H9 (cell line): ENCODE measurements around the gene QRICH2. TPM values are rescaled to one million over a fixed set of nuclear protein-coding genes. Genes with fewer than 3 reads are reported as not detected.

ENCODE experiments used
- DNase-seq: peaks from one replicate; pipeline ENCODE4 v3.0.0-alpha.2; 2017
- H2AFZ ChIP-seq: one replicate; pipeline ENCODE4 v1.6.1; 2013; ENCODE audit warnings: mild to moderate bottlenecking, low read length, control low read depth, moderate library complexity
- H2AK5ac ChIP-seq: 2 replicates; pipeline ENCODE4 v1.6.1; 2013; ENCODE audit warnings: low read length, control low read depth, mixed read lengths; ENCODE audit not compliant: insufficient read length
- H2BK120ac ChIP-seq: one replicate; pipeline ENCODE4 v1.6.1; 2013; ENCODE audit warnings: low read depth, mild to moderate bottlenecking, low read length, control low read depth, inconsistent platforms; ENCODE audit not compliant: poor library complexity, severe bottlenecking
- H2BK12ac ChIP-seq: 2 replicates; pipeline ENCODE4 v1.6.1; 2013; ENCODE audit warnings: low read length, control low read depth, mixed read lengths, low read depth; ENCODE audit not compliant: insufficient read length
- H2BK15ac ChIP-seq: 2 replicates; pipeline ENCODE4 v1.6.1; 2013; ENCODE audit warnings: low read depth, low read length, control low read depth
- H2BK20ac ChIP-seq: one replicate; pipeline ENCODE4 v1.6.1; 2013; ENCODE audit warnings: low read depth, mild to moderate bottlenecking, low read length, control low read depth, inconsistent platforms; ENCODE audit not compliant: poor library complexity, severe bottlenecking
- H2BK5ac ChIP-seq: 2 replicates; pipeline ENCODE4 v1.6.1; 2013; ENCODE audit warnings: low read length, control low read depth, mixed read lengths; ENCODE audit not compliant: insufficient read length
- H3K14ac ChIP-seq: 2 replicates; pipeline ENCODE4 v1.6.1; 2013; ENCODE audit warnings: low read length, control low read depth; ENCODE audit not compliant: insufficient read depth
- H3K18ac ChIP-seq: 2 replicates; pipeline ENCODE4 v1.6.1; 2013; ENCODE audit warnings: low read depth, mild to moderate bottlenecking, mixed read lengths, low read length, control low read depth; ENCODE audit not compliant: insufficient read length
- H3K23ac ChIP-seq: 2 replicates; pipeline ENCODE4 v1.6.1; 2013; ENCODE audit warnings: low read length, control low read depth, mixed read lengths, low read depth; ENCODE audit not compliant: insufficient read length
- H3K23me2 ChIP-seq: 2 replicates; pipeline ENCODE4 v1.6.1; 2013; ENCODE audit warnings: low read depth, mild to moderate bottlenecking, mixed read lengths, low read length, control low read depth; ENCODE audit not compliant: insufficient read length, poor library complexity, severe bottlenecking
- H3K27ac ChIP-seq: 2 replicates; pipeline ENCODE4 v1.5.1; 2013; ENCODE audit warnings: low read length, control low read depth, mixed read lengths, low read depth; ENCODE audit not compliant: insufficient read length
- H3K27me3 ChIP-seq: 2 replicates; pipeline ENCODE4 v1.6.1; 2013; ENCODE audit warnings: low read length, control low read depth, inconsistent platforms; ENCODE audit not compliant: insufficient read depth
- H3K4ac ChIP-seq: 2 replicates; pipeline ENCODE4 v1.6.1; 2013; ENCODE audit warnings: low read depth, mild to moderate bottlenecking, control low read depth, inconsistent platforms, low read length, moderate library complexity
- H3K4me1 ChIP-seq: 2 replicates; pipeline ENCODE4 v1.6.1; 2013; ENCODE audit warnings: low read length, control low read depth, inconsistent platforms; ENCODE audit not compliant: insufficient read depth
- H3K4me2 ChIP-seq: 2 replicates; pipeline ENCODE4 v1.6.1; 2013; ENCODE audit warnings: low read length, control low read depth, mixed read lengths; ENCODE audit not compliant: insufficient read length, insufficient read depth
- H3K56ac ChIP-seq: 2 replicates; pipeline ENCODE4 v1.6.1; 2013; ENCODE audit warnings: low read depth, mild to moderate bottlenecking, mixed read lengths, low read length, control low read depth; ENCODE audit not compliant: insufficient read length
- H3K79me1 ChIP-seq: 2 replicates; pipeline ENCODE4 v1.6.1; 2013; ENCODE audit warnings: low read depth, mild to moderate bottlenecking, moderate library complexity, low read length, control low read depth, inconsistent platforms; ENCODE audit not compliant: insufficient read depth, poor library complexity, severe bottlenecking
- H3K79me2 ChIP-seq: 2 replicates; pipeline ENCODE4 v1.6.1; 2013; ENCODE audit warnings: low read length, control low read depth, inconsistent platforms; ENCODE audit not compliant: insufficient read depth
- H3K9ac ChIP-seq: 2 replicates; pipeline ENCODE4 v1.6.1; 2013; ENCODE audit warnings: low read length, control low read depth, mixed read lengths; ENCODE audit not compliant: insufficient read length; ENCODE audit errors: extremely low read depth
- H3K9me3 ChIP-seq: one replicate; pipeline ENCODE4 v1.6.1; 2013; ENCODE audit warnings: low read depth, low read length, inconsistent platforms; ENCODE audit not compliant: control insufficient read depth
- H3T11ph ChIP-seq: one replicate; pipeline ENCODE4 v1.6.1; 2013; ENCODE audit warnings: mild to moderate bottlenecking, low read length, control low read depth, inconsistent platforms
- H4K20me1 ChIP-seq: one replicate; pipeline ENCODE4 v1.6.1; 2013; ENCODE audit not compliant: control insufficient read depth, insufficient read length, insufficient read depth
- H4K5ac ChIP-seq: 2 replicates; pipeline ENCODE4 v1.6.1; 2013; ENCODE audit warnings: low read depth, mild to moderate bottlenecking, mixed read lengths, low read length, control low read depth; ENCODE audit not compliant: insufficient read length
- H4K8ac ChIP-seq: replicated peaks from 2 replicates; pipeline ENCODE4 v1.6.1; 2013; ENCODE audit warnings: low read length, control low read depth, mixed read lengths, low read depth; ENCODE audit not compliant: insufficient read length
- H4K91ac ChIP-seq: 2 replicates; pipeline ENCODE4 v1.6.1; 2013; ENCODE audit warnings: low read depth, mild to moderate bottlenecking, moderate library complexity, mixed read lengths, low read length, control low read depth; ENCODE audit not compliant: insufficient read length
- H3K27ac Mint-ChIP-seq, 3 experiments: 2 replicates in 2 of 3; 3 replicates in 1 of 3; pipeline ENCODE4 v1.8.0; 2020 to 2021; ENCODE audit warnings: mixed read lengths in 3 of 3, mild to moderate bottlenecking in 1 of 3, moderate library complexity in 1 of 3
- H3K27me3 Mint-ChIP-seq: 2 replicates; pipeline ENCODE4 v1.8.0; 2021; ENCODE audit warnings: low read depth, mild to moderate bottlenecking, moderate library complexity, mixed read lengths
- H3K36me3 Mint-ChIP-seq, 3 experiments: 2 replicates in 2 of 3; 3 replicates in 1 of 3; pipeline ENCODE4 v1.8.0; 2020 to 2021; ENCODE audit warnings: low read depth in 3 of 3, mixed read lengths in 3 of 3; ENCODE audit not compliant: insufficient read depth in 1 of 3
- H3K4me1 Mint-ChIP-seq, 2 experiments: 2 replicates each; pipeline ENCODE4 v1.8.0; 2020; ENCODE audit warnings: mixed read lengths in 2 of 2
- H3K4me3 Mint-ChIP-seq, 2 experiments: 2 replicates in 1 of 2; 3 replicates in 1 of 2; pipeline ENCODE4 v1.8.0; 2020 to 2021; ENCODE audit warnings: mild to moderate bottlenecking in 2 of 2, mixed read lengths in 2 of 2, moderate library complexity in 1 of 2
- H3K9me3 Mint-ChIP-seq, 2 experiments: 2 replicates in 1 of 2; 3 replicates in 1 of 2; pipeline ENCODE4 v1.8.0; 2020; ENCODE audit warnings: mild to moderate bottlenecking in 2 of 2, mixed read lengths in 2 of 2, moderate library complexity in 1 of 2
- CTCF ChIP-seq: fragments of 200-600 bp; sonication (generic); conservative IDR thresholded peaks from 3 replicates; pipeline ENCODE4 v1.8.0; 2021; ENCODE audit warnings: antibody characterized with exemption, mild to moderate bottlenecking
- WGBS: extraction: QIAGEN DNeasy Blood & Tissue Kit; methylation state at CpG from one replicate; pipeline ENCODE4 v1.1.7; 2013; ENCODE audit warnings: missing lambda C conversion rate, low lambda C conversion rate, mixed read lengths; ENCODE audit not compliant: insufficient read length; ENCODE audit errors: extremely low coverage; 5-methylcytosine and 5-hydroxymethylcytosine counted together
- total RNA-seq: library from RNA; stranded (reverse); gene quantifications from 2 replicates; pipeline ENCODE4 v1.2.1, GENCODE V29; 2021

The QRICH2 gene
- total RNA-seq, 1 experiment from 2014 or later: 3.2 TPM

- Mint-ChIP-seq H3K36me3 (peaks cover 4 to 34% (median 21%) of the 10 kb centered on the region in 3 experiments; a peak in 6 of 7 replicates), H3K4me1 (0 out of 4 replicates have a peak, but pooled peaks cover 0 to 4% of the 10 kb centered on the region in 2 experiments), H3K9me3 (no peaks in the 10 kb centered on the region), H3K27me3 (no peaks in the 10 kb centered on the region), H3K4me3 (no peak overlapping the region), H3K27ac (no peak overlapping the region)
- Histone ChIP-seq H3K9ac (no peak overlapping the region), H3T11ph (no peak overlapping the region), H3K79me1 (no peaks in the 10 kb centered on the region), H3K56ac (no peak overlapping the region), H3K18ac (no peak overlapping the region), H2BK120ac (no peak overlapping the region), H2BK15ac (no peak overlapping the region), H3K9me3 (no peaks in the 10 kb centered on the region), H3K4me1 (no peaks in the 10 kb centered on the region), H4K20me1 (no peaks in the 10 kb centered on the region), H3K23me2 (no peaks in the 10 kb centered on the region), H3K27me3 (no peaks in the 10 kb centered on the region), H4K91ac (no peak overlapping the region), H3K23ac (no peak overlapping the region), H4K8ac (no peak overlapping the region), H3K27ac (no peak overlapping the region), H3K14ac (no peak overlapping the region), H3K4ac (no peak overlapping the region), H2BK5ac (no peak overlapping the region), H2AFZ (no peak overlapping the region), H3K4me2 (no peak overlapping the region), H2BK20ac (no peak overlapping the region), H2AK5ac (no peak overlapping the region), H4K5ac (no peak overlapping the region), H3K79me2 (no peaks in the 10 kb centered on the region), H2BK12ac (no peak overlapping the region)
- TF ChIP-seq CTCF: no peak
- no peak for DNase-seq
- no CpG with 5 or more reads among the region's 9 CpGs for WGBS
Observed at GRCh38 chr17:76312735-76313134, 4.7 kb upstream of the QRICH2 start.
